ENCODE results near the gene KCNH2.

Gene KCNH2

DNA sequence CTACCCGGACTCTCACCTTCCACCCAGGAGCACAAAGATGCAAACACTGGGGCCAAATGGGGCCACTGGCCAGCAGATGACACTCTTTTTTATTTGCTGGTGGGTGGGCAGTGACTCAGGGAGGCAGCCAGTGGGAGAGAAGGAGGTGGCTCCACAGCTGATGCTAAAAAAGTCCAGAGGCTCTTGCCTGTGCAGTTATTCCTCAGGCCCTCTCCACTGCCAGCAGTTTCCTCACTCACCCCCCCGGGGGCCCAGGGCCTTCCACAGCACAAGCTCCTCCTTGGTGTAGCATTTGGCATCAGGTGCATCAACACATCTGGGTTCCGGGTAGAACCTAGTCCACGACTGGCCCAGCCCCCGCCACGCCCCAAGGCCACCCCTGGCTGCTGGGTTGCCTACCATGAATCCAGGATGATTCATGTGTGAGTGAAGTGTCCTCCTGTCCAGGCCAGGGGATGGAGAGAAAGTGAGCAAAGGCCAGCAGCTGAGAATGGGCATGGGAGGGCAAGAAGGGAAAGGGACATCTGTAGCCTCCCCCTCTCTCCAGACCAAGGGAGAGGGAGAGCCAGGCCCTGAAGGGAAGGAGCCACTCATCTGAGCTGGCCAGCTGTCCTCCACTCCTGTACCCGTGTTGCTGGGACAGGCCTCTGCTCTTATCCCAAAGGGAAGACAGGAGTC lies 1.7 kb upstream of the KCNH2 start:
- H3K36me3 ChIP-seq (ENCODE audit: control insufficient read depth, insufficient read depth, low read length), result no peaks in the 10 kb centered on the region
- no peak overlapping the region for H3K4me3 ChIP-seq (replicated peaks; ENCODE audit: low read depth, low read length)
- DNase-seq (ENCODE audit: extremely low read depth, insufficient read length), result no peak
- H3K27me3 ChIP-seq (replicated peaks; ENCODE audit: control insufficient read depth, insufficient read depth, low read length), result peaks cover 1% of the 10 kb centered on the region; the same call in 1 of the 2 replicates
- no peak for TF ChIP-seq CTCF (IDR thresholded peaks at IDR 0.05; ENCODE audit: insufficient read depth, low read length, poor library complexity, severe bottlenecking)

GRCh38 chr7:150977382-150978125 lies 567 bp downstream of the KCNH2 start:
- Histone ChIP-seq H3K27me3 (replicated peaks; ENCODE audit: control insufficient read depth, insufficient read depth, low read length) (peaks cover 1% of the 10 kb centered on the region; the same call in 1 of the 2 replicates), H3K36me3 (ENCODE audit: control insufficient read depth, insufficient read depth, low read length) (no peaks in the 10 kb centered on the region), H3K4me3 (replicated peaks; ENCODE audit: low read depth, low read length) (no peak overlapping the region)
- DNase-seq (ENCODE audit: extremely low read depth, insufficient read length), result no peak
- TF ChIP-seq CTCF (IDR thresholded peaks at IDR 0.05; ENCODE audit: insufficient read depth, low read length, poor library complexity, severe bottlenecking), result no peak

DNA sequence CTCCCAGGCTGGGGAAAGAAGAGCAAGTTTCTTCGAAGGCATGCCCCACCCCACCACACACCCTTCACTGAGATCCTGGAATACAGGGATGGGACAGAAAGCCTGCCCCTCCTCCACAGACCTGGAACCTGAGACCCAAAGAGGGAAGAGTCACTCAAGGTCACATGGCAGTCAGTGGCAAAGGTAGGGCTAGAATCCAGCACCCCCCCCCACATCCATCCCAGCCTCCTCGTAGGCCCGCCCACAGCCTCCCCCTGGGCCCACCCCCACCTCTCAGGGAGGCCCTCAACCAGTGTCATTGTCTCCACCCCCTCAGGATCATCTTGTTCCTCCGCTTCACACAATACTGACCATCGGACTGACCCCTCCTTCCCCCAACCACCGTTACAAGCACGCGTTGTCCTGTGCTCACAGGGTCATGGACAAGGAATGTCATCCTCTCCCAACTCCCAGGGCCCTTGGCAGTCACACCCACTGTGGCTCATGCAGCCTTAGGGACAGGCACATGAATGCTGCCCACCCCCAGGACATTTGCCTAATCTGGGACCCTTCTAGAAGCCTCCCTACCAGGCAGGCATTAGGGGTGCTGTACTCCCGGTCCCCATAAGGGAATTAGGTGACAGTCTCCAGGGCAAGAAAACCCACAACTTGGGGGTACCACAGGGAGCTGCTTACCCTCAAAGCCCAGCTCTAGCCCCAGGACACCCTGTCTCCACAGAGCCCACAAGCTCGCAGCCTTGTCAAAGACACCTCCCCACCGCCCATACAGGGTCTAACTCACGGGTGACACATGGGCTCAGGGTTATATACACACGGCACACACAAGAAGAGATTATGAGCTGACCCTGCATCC lies 1.4 kb downstream of the KCNH2 start:
- Histone ChIP-seq H3K36me3 (ENCODE audit: control insufficient read depth, insufficient read depth, low read length) (no peaks in the 10 kb centered on the region), H3K4me3 (replicated peaks; ENCODE audit: low read depth, low read length) (no peak overlapping the region), H3K27me3 (replicated peaks; ENCODE audit: control insufficient read depth, insufficient read depth, low read length) (peaks cover 1% of the 10 kb centered on the region; the same call in 1 of the 2 replicates)
- no peak for DNase-seq (ENCODE audit: extremely low read depth, insufficient read length)
- TF ChIP-seq CTCF (IDR thresholded peaks at IDR 0.05; ENCODE audit: insufficient read depth, low read length, poor library complexity, severe bottlenecking), result no peak

GRCh38 chr7:150975536-150976319 lies 2.4 kb downstream of the KCNH2 start:
- no peak for DNase-seq (ENCODE audit: extremely low read depth, insufficient read length)
- Histone ChIP-seq H3K27me3 (replicated peaks; ENCODE audit: control insufficient read depth, insufficient read depth, low read length) (peaks cover 1% of the 10 kb centered on the region; the same call in 1 of the 2 replicates), H3K4me3 (replicated peaks; ENCODE audit: low read depth, low read length) (no peak overlapping the region; the same call in 1 of the 2 replicates), H3K36me3 (ENCODE audit: control insufficient read depth, insufficient read depth, low read length) (no peaks in the 10 kb centered on the region)
- no peak for TF ChIP-seq CTCF (IDR thresholded peaks at IDR 0.05; ENCODE audit: insufficient read depth, low read length, poor library complexity, severe bottlenecking)
